H9 (cell line): ENCODE data around the gene ZYG11A. TPM values are rescaled to one million over a fixed set of nuclear protein-coding genes. Genes with fewer than 3 reads are reported as not detected.
"Not testable (repeated sequence)": the region's sequence is repeated elsewhere in the genome, so short reads cannot be mapped to it uniquely, and the experiment has no call there.

Experiments used
- DNase-seq: peaks from one replicate; pipeline ENCODE4 v3.0.0-alpha.2; 2017
- H2AFZ ChIP-seq: one replicate; pipeline ENCODE4 v1.6.1; 2013; ENCODE audit warnings: mild to moderate bottlenecking, low read length, control low read depth, moderate library complexity
- H2AK5ac ChIP-seq: 2 replicates; pipeline ENCODE4 v1.6.1; 2013; ENCODE audit warnings: low read length, control low read depth, mixed read lengths; ENCODE audit not compliant: insufficient read length
- H2BK120ac ChIP-seq: one replicate; pipeline ENCODE4 v1.6.1; 2013; ENCODE audit warnings: low read depth, mild to moderate bottlenecking, low read length, control low read depth, inconsistent platforms; ENCODE audit not compliant: poor library complexity, severe bottlenecking
- H2BK12ac ChIP-seq: 2 replicates; pipeline ENCODE4 v1.6.1; 2013; ENCODE audit warnings: low read length, control low read depth, mixed read lengths, low read depth; ENCODE audit not compliant: insufficient read length
- H2BK15ac ChIP-seq: 2 replicates; pipeline ENCODE4 v1.6.1; 2013; ENCODE audit warnings: low read depth, low read length, control low read depth
- H2BK20ac ChIP-seq: one replicate; pipeline ENCODE4 v1.6.1; 2013; ENCODE audit warnings: low read depth, mild to moderate bottlenecking, low read length, control low read depth, inconsistent platforms; ENCODE audit not compliant: poor library complexity, severe bottlenecking
- H2BK5ac ChIP-seq: 2 replicates; pipeline ENCODE4 v1.6.1; 2013; ENCODE audit warnings: low read length, control low read depth, mixed read lengths; ENCODE audit not compliant: insufficient read length
- H3K14ac ChIP-seq: 2 replicates; pipeline ENCODE4 v1.6.1; 2013; ENCODE audit warnings: low read length, control low read depth; ENCODE audit not compliant: insufficient read depth
- H3K18ac ChIP-seq: 2 replicates; pipeline ENCODE4 v1.6.1; 2013; ENCODE audit warnings: low read depth, mild to moderate bottlenecking, mixed read lengths, low read length, control low read depth; ENCODE audit not compliant: insufficient read length
- H3K23ac ChIP-seq: 2 replicates; pipeline ENCODE4 v1.6.1; 2013; ENCODE audit warnings: low read length, control low read depth, mixed read lengths, low read depth; ENCODE audit not compliant: insufficient read length
- H3K23me2 ChIP-seq: 2 replicates; pipeline ENCODE4 v1.6.1; 2013; ENCODE audit warnings: low read depth, mild to moderate bottlenecking, mixed read lengths, low read length, control low read depth; ENCODE audit not compliant: insufficient read length, poor library complexity, severe bottlenecking
- H3K27ac ChIP-seq: 2 replicates; pipeline ENCODE4 v1.5.1; 2013; ENCODE audit warnings: low read length, control low read depth, mixed read lengths, low read depth; ENCODE audit not compliant: insufficient read length
- H3K27me3 ChIP-seq: 2 replicates; pipeline ENCODE4 v1.6.1; 2013; ENCODE audit warnings: low read length, control low read depth, inconsistent platforms; ENCODE audit not compliant: insufficient read depth
- H3K4ac ChIP-seq: 2 replicates; pipeline ENCODE4 v1.6.1; 2013; ENCODE audit warnings: low read depth, mild to moderate bottlenecking, control low read depth, inconsistent platforms, low read length, moderate library complexity
- H3K4me1 ChIP-seq: 2 replicates; pipeline ENCODE4 v1.6.1; 2013; ENCODE audit warnings: low read length, control low read depth, inconsistent platforms; ENCODE audit not compliant: insufficient read depth
- H3K4me2 ChIP-seq: 2 replicates; pipeline ENCODE4 v1.6.1; 2013; ENCODE audit warnings: low read length, control low read depth, mixed read lengths; ENCODE audit not compliant: insufficient read length, insufficient read depth
- H3K56ac ChIP-seq: 2 replicates; pipeline ENCODE4 v1.6.1; 2013; ENCODE audit warnings: low read depth, mild to moderate bottlenecking, mixed read lengths, low read length, control low read depth; ENCODE audit not compliant: insufficient read length
- H3K79me1 ChIP-seq: 2 replicates; pipeline ENCODE4 v1.6.1; 2013; ENCODE audit warnings: low read depth, mild to moderate bottlenecking, moderate library complexity, low read length, control low read depth, inconsistent platforms; ENCODE audit not compliant: insufficient read depth, poor library complexity, severe bottlenecking
- H3K79me2 ChIP-seq: 2 replicates; pipeline ENCODE4 v1.6.1; 2013; ENCODE audit warnings: low read length, control low read depth, inconsistent platforms; ENCODE audit not compliant: insufficient read depth
- H3K9ac ChIP-seq: 2 replicates; pipeline ENCODE4 v1.6.1; 2013; ENCODE audit warnings: low read length, control low read depth, mixed read lengths; ENCODE audit not compliant: insufficient read length; ENCODE audit errors: extremely low read depth
- H3K9me3 ChIP-seq: one replicate; pipeline ENCODE4 v1.6.1; 2013; ENCODE audit warnings: low read depth, low read length, inconsistent platforms; ENCODE audit not compliant: control insufficient read depth
- H3T11ph ChIP-seq: one replicate; pipeline ENCODE4 v1.6.1; 2013; ENCODE audit warnings: mild to moderate bottlenecking, low read length, control low read depth, inconsistent platforms
- H4K20me1 ChIP-seq: one replicate; pipeline ENCODE4 v1.6.1; 2013; ENCODE audit not compliant: control insufficient read depth, insufficient read length, insufficient read depth
- H4K5ac ChIP-seq: 2 replicates; pipeline ENCODE4 v1.6.1; 2013; ENCODE audit warnings: low read depth, mild to moderate bottlenecking, mixed read lengths, low read length, control low read depth; ENCODE audit not compliant: insufficient read length
- H4K8ac ChIP-seq: replicated peaks from 2 replicates; pipeline ENCODE4 v1.6.1; 2013; ENCODE audit warnings: low read length, control low read depth, mixed read lengths, low read depth; ENCODE audit not compliant: insufficient read length
- H4K91ac ChIP-seq: 2 replicates; pipeline ENCODE4 v1.6.1; 2013; ENCODE audit warnings: low read depth, mild to moderate bottlenecking, moderate library complexity, mixed read lengths, low read length, control low read depth; ENCODE audit not compliant: insufficient read length
- H3K27ac Mint-ChIP-seq, 3 experiments: 2 replicates in 2 of 3; 3 replicates in 1 of 3; pipeline ENCODE4 v1.8.0; 2020 to 2021; ENCODE audit warnings: mixed read lengths in 3 of 3, mild to moderate bottlenecking in 1 of 3, moderate library complexity in 1 of 3
- H3K27me3 Mint-ChIP-seq: 2 replicates; pipeline ENCODE4 v1.8.0; 2021; ENCODE audit warnings: low read depth, mild to moderate bottlenecking, moderate library complexity, mixed read lengths
- H3K36me3 Mint-ChIP-seq, 3 experiments: 2 replicates in 2 of 3; 3 replicates in 1 of 3; pipeline ENCODE4 v1.8.0; 2020 to 2021; ENCODE audit warnings: low read depth in 3 of 3, mixed read lengths in 3 of 3; ENCODE audit not compliant: insufficient read depth in 1 of 3
- H3K4me1 Mint-ChIP-seq, 2 experiments: 2 replicates each; pipeline ENCODE4 v1.8.0; 2020; ENCODE audit warnings: mixed read lengths in 2 of 2
- H3K4me3 Mint-ChIP-seq, 2 experiments: 2 replicates in 1 of 2; 3 replicates in 1 of 2; pipeline ENCODE4 v1.8.0; 2020 to 2021; ENCODE audit warnings: mild to moderate bottlenecking in 2 of 2, mixed read lengths in 2 of 2, moderate library complexity in 1 of 2
- H3K9me3 Mint-ChIP-seq, 2 experiments: 2 replicates in 1 of 2; 3 replicates in 1 of 2; pipeline ENCODE4 v1.8.0; 2020; ENCODE audit warnings: mild to moderate bottlenecking in 2 of 2, mixed read lengths in 2 of 2, moderate library complexity in 1 of 2
- CTCF ChIP-seq: fragments of 200-600 bp; sonication (generic); conservative IDR thresholded peaks from 3 replicates; pipeline ENCODE4 v1.8.0; 2021; ENCODE audit warnings: antibody characterized with exemption, mild to moderate bottlenecking
- WGBS: extraction: QIAGEN DNeasy Blood & Tissue Kit; methylation state at CpG from one replicate; pipeline ENCODE4 v1.1.7; 2013; ENCODE audit warnings: missing lambda C conversion rate, low lambda C conversion rate, mixed read lengths; ENCODE audit not compliant: insufficient read length; ENCODE audit errors: extremely low coverage; 5-methylcytosine and 5-hydroxymethylcytosine counted together
- total RNA-seq: library from RNA; stranded (reverse); gene quantifications from 2 replicates; pipeline ENCODE4 v1.2.1, GENCODE V29; 2021

ZYG11A gene
- total RNA-seq, 1 experiment from 2014 or later = 2.1 TPM

GRCh38 chr1:52836035-52836434 is 6.5 kb upstream of the ZYG11A start:
- Mint-ChIP-seq H3K9me3 (no peaks in the 10 kb centered on the region), H3K4me1 (peaks cover 24 to 35% of the 10 kb centered on the region in 2 experiments), H3K27me3 (peaks cover 4% of the 10 kb centered on the region), H3K27ac (peak overlapping the region in 1 of 3 experiments; percentile 0; a peak in 2 of 7 replicates), H3K4me3 (no peak overlapping the region), H3K36me3 (no peaks in the 10 kb centered on the region)
- no peak overlapping the region for H2AFZ ChIP-seq
- DNase-seq = no peak
- H3K23ac ChIP-seq = no peak overlapping the region
- H3K23me2 ChIP-seq = no peaks in the 10 kb centered on the region
- no peak overlapping the region for H3K56ac ChIP-seq
- no peak overlapping the region for H3K4ac ChIP-seq
- H3T11ph ChIP-seq = no peak overlapping the region
- no peaks in the 10 kb centered on the region for H3K79me1 ChIP-seq
- no peaks in the 10 kb centered on the region for H3K9me3 ChIP-seq
- no CpG with 5 or more reads among the region's 3 CpGs for WGBS
- H2BK12ac ChIP-seq = no peak overlapping the region
- no peak overlapping the region for H2BK20ac ChIP-seq
- H2BK15ac ChIP-seq = no peak overlapping the region
- TF ChIP-seq CTCF = no peak
- H3K79me2 ChIP-seq = no peaks in the 10 kb centered on the region
- no peak overlapping the region for H3K27ac ChIP-seq
- H3K14ac ChIP-seq = no peak overlapping the region
- H4K5ac ChIP-seq = no peak overlapping the region
- H4K8ac ChIP-seq = no peak overlapping the region
- no peak overlapping the region for H3K18ac ChIP-seq
- H3K4me1 ChIP-seq = no peaks in the 10 kb centered on the region
- no peak overlapping the region for H2BK5ac ChIP-seq
- no peaks in the 10 kb centered on the region for H3K27me3 ChIP-seq
- H4K20me1 ChIP-seq = no peaks in the 10 kb centered on the region
- no peak overlapping the region for H2BK120ac ChIP-seq
- no peak overlapping the region for H2AK5ac ChIP-seq
- H3K4me2 ChIP-seq = no peak overlapping the region
- no peak overlapping the region for H3K9ac ChIP-seq
- no peak overlapping the region for H4K91ac ChIP-seq

- H3K4me1 ChIP-seq, H3K56ac ChIP-seq, H4K5ac ChIP-seq, H3K79me2 ChIP-seq, H3K14ac ChIP-seq, H3K4ac ChIP-seq, H3K27me3 ChIP-seq, H2BK15ac ChIP-seq, H2BK120ac ChIP-seq, H3K27ac Mint-ChIP-seq, H3K4me2 ChIP-seq, H3K9me3 ChIP-seq, H3K27ac ChIP-seq, H2AFZ ChIP-seq, H2BK12ac ChIP-seq, DNase-seq, H3K79me1 ChIP-seq, H2BK5ac ChIP-seq, H3K9ac ChIP-seq, H3T11ph ChIP-seq, H3K9me3 Mint-ChIP-seq, H3K18ac ChIP-seq, H3K4me3 Mint-ChIP-seq, H4K20me1 ChIP-seq, H4K91ac ChIP-seq, H4K8ac ChIP-seq, H3K36me3 Mint-ChIP-seq, H3K23ac ChIP-seq, H2BK20ac ChIP-seq, H2AK5ac ChIP-seq: not testable (repeated sequence)
- H3K4me1 Mint-ChIP-seq = peaks cover 19 to 31% of the 10 kb centered on the region in 2 experiments
- H3K23me2 ChIP-seq = peaks cover 10% of the 10 kb centered on the region
- H3K27me3 Mint-ChIP-seq = peaks cover 34% of the 10 kb centered on the region
- WGBS = no CpG with 5 or more reads among the region's 10 CpGs
These were observed 3.4 kb upstream of the ZYG11A start for GRCh38 chr1:52839175-52839574.
